GM21723 (cell line): ENCODE results near the gene HSPA1B.
"Not testable (repeated sequence)": the region's sequence is repeated elsewhere in the genome, so short reads cannot be mapped to it uniquely, and the experiment has no call there.

Experiments
- ATAC-seq: cut with Tn5 transposase; IDR thresholded peaks from one replicate; pipeline ENCODE4 v1.9.1; 2021; ENCODE audit warnings: mild to moderate bottlenecking, moderate library complexity; ENCODE audit not compliant: unreplicated experiment

The HSPA1B gene

GRCh38 chr6:31797588-31797987, 29.9 kb upstream of the HSPA1B start:
- no peak for ATAC-seq

GRCh38 chr6:31799781-31800180, 27.8 kb upstream of the HSPA1B start:
- no peak for ATAC-seq

GRCh38 chr6:31801031-31801927, 26.3 kb upstream of the HSPA1B start:
- not testable (repeated sequence) for ATAC-seq

GRCh38 chr6:31805939-31806469, 21.5 kb upstream of the HSPA1B start:
- ATAC-seq = peak; percentile 22

GRCh38 chr6:31806470-31807272, 20.9 kb upstream of the HSPA1B start, which contains the start of gene LSM2:
Gene LSM2 (minus strand): TSS chr6:31806966. CDS start chr6:31806757, 209 bp downstream.
- peak; percentile 76 for ATAC-seq

GRCh38 chr6:31808599-31808998, 18.9 kb upstream of the HSPA1B start:
- ATAC-seq = not testable (repeated sequence)

GRCh38 chr6:31811645-31812044, 15.9 kb upstream of the HSPA1B start:
- no peak for ATAC-seq

GRCh38 chr6:31813465-31813849, 14.1 kb upstream of the HSPA1B start:
- ATAC-seq = no peak

GRCh38 chr6:31814677-31815024, 12.9 kb upstream of the HSPA1B start:
- ATAC-seq = peak; percentile 27

GRCh38 chr6:31815025-31815838, 12.3 kb upstream of the HSPA1B start, which contains the start of the genes HSPA1A and HSPA1L:
Gene HSPA1A (plus strand): TSS chr6:31815543. CDS start chr6:31815757, 214 bp downstream.
Gene HSPA1L (minus strand): TSS chr6:31815283. CDS start chr6:31811972, 3,311 bp downstream.
- peak; percentile 34 for ATAC-seq

GRCh38 chr6:31817133-31817928, 10.2 kb upstream of the HSPA1B start:
- ATAC-seq = not testable (repeated sequence)

GRCh38 chr6:31817929-31818511, 9.5 kb upstream of the HSPA1B start:
- not testable (repeated sequence) for ATAC-seq

- ATAC-seq = no peak
These were observed 7.7 kb upstream of the HSPA1B start for GRCh38 chr6:31819871-31820299.

- ATAC-seq = not testable (repeated sequence)
These were observed 7.1 kb upstream of the HSPA1B start for GRCh38 chr6:31820399-31820798.

- peak; percentile 39 for ATAC-seq
These were observed 6.1 kb upstream of the HSPA1B start for GRCh38 chr6:31821301-31822035.

GRCh38 chr6:31822036-31822821, 5.3 kb upstream of the HSPA1B start:
- ATAC-seq = peak; percentile 19

GRCh38 chr6:31823592-31824196, 3.8 kb upstream of the HSPA1B start:
- ATAC-seq = not testable (repeated sequence)
